Germinal center (tissue), 1 donor: Measurements from ENCODE around the gene LRP10.

Experiments
- DNase-seq: peaks from one replicate; pipeline ENCODE4 v3.0.0; 2012; ENCODE audit warnings: mixed read lengths, low spot score

Gene LRP10

DNA sequence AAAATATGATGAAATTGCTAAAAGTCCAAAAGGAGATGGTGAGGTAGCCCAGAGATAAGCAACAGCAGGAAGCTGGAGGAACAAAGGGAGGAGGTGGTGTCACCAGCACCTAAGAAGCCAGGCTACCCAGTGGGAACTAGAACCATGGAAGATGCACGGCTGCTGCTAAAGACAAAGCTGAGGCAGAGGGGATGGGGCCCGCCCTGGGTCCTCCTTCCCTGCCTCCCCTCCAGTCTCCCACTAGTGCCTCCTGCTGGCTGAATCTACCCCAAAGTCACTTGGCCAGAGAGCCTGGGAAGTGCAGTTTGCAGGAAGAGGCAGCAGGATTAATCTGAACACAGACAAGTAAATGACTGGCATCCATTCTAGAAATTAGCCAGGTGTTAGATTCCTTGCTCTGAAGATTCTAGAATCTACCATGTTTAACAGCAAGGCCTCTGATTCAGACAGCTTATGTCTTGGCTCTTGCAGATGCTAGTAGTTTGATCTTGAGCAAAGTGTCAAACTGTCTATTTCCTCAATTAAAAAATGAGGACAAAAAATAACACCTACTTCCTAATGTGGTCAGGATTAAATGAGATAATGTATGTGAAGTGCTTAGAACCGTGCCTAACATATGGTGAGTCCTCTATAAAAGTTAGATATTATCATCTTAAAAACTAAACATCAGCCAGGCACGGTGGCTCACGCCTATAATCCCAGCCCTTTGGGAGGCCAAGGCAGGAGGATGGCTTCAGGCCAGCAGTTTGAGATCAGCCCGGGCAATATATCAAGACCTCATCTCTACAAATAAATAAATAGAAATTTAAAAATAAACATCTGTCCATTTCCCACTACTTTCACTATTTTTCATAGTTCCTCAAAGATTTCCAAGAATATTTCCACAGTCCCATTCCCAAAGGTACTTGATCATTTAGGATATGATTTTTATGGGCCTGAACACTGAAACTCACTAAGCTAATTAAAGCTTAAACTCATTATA lies 5.8 kb upstream of the LRP10 start:
- DNase-seq = no peak

DNA sequence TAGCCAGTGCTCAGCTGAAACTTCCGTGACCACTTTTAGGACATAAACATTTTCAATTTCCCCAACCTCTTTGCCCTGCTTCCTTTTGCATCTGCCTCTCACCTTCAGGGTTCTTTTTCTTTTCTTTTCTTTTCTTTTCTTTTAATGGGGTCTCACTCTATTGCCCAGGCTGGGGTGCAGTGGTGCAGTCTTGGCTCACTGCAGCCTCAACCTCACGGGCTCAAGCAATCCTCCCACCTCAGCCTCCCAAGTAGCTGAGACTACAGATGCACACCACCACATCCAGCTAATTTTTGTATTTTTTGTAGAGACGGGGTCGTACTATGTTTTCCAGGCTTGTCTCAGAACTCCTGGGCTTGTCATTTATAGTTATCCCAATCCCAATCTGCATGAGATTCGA lies 4.7 kb upstream of the LRP10 start:
- no peak for DNase-seq

DNA sequence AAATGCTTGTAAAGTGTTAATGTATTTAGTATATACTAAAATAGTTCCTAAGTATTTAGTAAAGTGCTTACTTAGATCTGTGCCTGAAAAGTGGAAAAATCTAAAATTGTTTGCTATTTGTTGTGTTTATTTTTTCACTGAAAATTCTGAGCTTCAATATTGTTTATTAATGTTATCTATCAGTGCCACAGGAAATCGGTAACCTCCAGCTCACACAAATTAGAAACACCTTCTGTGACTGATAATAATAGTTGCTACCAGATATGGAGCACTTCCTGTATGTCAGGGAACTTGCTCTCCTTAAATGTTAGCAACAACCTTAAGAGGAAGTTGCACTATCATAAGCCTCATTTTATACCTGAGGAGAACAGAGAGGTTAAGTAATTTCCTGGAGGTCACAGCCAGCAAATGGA lies 723 bp upstream of the LRP10 start:
- no peak for DNase-seq

DNA sequence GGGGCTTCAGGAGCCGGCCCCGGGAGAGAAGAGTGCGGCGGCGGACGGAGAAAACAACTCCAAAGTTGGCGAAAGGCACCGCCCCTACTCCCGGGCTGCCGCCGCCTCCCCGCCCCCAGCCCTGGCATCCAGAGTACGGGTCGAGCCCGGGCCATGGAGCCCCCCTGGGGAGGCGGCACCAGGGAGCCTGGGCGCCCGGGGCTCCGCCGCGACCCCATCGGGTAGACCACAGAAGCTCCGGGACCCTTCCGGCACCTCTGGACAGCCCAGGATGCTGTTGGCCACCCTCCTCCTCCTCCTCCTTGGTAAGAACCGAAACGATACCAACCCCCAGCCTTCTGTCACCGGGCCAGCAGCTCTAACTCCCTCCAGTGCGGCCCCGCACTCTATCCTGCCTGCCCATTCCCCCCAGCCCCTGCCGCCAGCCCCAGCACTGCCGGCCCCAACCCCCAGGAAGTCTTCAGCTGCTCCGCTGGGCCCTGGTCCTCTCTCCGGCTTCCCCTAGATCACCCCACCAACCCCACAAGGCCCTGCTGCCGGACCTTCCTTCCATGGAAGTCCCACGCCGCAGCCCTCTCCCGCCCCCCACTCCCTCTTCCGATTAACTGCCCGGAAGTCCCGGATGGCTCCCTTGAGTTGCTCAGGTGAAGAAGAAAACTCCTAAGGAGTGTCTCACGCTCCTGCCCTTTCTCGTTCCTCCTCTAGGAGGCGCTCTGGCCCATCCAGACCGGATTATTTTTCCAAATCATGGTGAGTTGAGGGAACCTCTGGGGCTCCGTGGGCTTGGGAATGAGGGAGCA lies 693 bp downstream of the LRP10 start:
- DNase-seq = peak; percentile 71

DNA sequence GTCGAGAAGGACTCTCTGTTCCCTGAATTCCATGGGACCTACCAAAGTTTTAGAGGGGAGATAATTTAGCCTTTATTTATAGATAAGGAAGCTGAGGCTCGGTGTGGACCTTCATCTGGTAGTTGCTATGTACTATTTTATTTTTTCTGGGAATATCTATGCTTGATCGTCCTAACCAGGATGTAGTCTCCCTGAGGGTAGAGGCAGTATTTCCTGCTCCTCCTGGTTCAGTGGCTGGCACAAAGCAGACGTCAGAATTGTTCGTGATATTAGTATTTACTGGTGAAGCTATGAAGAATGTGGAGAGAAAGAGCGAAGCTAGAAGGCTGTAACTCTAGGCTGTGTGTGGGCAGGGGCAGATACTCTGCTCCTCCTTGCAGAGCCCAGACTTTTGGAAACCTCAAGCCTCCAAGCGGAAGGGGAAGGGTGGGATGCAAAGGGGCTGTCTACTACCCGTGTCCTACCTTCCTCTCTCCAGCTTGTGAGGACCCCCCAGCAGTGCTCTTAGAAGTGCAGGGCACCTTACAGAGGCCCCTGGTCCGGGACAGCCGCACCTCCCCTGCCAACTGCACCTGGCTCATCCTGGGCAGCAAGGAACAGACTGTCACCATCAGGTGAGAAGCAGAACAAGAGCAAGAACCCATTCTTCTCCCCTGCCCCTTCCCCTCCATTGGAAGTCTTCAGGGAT lies 1.4 kb downstream of the LRP10 start:
- no peak for DNase-seq

DNA sequence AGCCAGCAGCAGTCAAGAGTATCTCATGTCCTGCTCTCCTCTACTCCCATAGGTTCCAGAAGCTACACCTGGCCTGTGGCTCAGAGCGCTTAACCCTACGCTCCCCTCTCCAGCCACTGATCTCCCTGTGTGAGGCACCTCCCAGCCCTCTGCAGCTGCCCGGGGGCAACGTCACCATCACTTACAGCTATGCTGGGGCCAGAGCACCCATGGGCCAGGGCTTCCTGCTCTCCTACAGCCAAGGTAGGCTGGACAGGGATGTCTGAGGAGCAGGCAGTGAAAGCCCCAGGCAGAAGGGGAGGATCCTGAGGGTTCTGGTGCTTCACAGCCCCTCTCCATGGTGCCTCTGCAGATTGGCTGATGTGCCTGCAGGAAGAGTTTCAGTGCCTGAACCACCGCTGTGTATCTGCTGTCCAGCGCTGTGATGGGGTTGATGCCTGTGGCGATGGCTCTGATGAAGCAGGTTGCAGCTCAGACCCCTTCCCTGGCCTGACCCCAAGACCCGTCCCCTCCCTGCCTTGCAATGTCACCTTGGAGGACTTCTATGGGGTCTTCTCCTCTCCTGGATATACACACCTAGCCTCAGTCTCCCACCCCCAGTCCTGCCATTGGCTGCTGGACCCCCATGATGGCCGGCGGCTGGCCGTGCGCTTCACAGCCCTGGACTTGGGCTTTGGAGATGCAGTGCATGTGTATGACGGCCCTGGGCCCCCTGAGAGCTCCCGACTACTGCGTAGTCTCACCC lies 3.6 kb downstream of the LRP10 start:
- no peak for DNase-seq

DNA sequence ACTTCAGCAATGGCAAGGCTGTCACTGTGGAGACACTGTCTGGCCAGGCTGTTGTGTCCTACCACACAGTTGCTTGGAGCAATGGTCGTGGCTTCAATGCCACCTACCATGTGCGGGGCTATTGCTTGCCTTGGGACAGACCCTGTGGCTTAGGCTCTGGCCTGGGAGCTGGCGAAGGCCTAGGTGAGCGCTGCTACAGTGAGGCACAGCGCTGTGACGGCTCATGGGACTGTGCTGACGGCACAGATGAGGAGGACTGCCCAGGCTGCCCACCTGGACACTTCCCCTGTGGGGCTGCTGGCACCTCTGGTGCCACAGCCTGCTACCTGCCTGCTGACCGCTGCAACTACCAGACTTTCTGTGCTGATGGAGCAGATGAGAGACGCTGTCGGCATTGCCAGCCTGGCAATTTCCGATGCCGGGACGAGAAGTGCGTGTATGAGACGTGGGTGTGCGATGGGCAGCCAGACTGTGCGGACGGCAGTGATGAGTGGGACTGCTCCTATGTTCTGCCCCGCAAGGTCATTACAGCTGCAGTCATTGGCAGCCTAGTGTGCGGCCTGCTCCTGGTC lies 4.3 kb downstream of the LRP10 start:
- DNase-seq = no peak

DNA sequence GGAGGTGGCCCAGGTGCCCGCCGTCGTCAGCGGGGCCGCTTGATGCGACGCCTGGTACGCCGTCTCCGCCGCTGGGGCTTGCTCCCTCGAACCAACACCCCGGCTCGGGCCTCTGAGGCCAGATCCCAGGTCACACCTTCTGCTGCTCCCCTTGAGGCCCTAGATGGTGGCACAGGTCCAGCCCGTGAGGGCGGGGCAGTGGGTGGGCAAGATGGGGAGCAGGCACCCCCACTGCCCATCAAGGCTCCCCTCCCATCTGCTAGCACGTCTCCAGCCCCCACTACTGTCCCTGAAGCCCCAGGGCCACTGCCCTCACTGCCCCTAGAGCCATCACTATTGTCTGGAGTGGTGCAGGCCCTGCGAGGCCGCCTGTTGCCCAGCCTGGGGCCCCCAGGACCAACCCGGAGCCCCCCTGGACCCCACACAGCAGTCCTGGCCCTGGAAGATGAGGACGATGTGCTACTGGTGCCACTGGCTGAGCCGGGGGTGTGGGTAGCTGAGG lies 5.5 kb downstream of the LRP10 start:
- no peak for DNase-seq

DNA sequence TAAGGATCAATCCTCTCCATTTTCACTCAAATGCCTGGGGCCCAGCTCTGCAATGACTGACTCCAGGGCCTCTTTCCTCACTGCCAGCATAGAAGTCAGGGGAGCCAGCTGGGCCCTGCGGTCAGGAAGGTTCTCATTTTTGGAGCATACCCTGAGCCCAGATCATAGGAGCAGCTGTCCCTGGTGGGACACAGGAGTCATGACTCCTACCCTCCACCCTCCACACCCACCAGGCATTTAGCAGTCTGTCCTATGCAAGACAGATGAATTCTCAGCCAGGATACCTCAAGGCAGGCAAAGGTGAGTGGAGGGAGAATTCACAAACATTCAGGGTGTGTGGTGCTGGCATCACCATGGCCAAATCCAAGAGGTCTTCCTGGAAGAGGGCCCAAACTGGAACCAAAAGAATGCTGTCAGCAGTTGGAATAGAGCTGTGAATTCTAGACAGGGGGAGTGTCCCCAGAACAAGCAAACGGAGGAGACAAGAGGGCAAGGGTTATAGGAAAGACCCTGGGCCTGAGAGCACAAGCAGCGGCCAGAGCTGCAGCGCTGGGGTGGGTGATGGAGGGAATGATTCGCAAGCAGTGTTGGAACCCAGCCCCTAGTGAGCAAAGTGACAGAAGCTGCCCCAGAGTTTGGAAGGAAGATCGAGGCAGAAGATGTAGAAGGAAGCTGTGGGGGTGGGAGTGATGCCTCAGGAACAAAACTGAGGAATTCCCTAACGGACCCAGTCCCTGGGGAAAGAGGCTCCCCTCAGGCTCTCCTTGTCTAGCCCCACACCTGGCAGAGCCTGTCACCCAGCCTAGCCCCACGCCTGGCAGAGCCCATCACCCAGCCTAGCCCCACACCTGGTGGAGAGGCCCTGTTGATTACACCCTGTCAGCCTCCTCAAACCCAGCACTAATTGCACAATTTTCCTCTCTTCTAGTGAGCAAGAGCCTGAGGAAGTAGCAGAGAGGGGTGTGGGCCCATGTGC lies 7.0 kb downstream of the LRP10 start:
- no peak for DNase-seq

DNA sequence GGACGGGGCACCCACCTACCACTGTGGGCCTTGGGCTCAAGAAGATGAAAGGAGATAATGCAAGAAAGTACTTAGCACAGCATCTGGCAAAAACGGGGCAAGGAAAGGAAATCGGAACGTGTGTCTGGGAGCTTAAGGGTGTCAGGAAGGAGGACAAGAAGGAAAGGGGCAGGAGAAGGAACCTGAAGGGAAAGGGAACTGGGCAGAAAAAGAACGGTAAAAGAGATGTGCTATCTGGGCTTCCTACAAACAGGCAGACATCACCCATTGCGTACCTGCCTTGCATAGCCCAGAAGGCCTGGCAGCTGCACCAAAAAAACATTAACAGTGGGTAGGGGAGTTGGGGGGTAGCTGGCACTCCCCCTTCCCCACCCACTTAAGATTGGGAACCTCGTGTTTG lies 10.5 kb downstream of the LRP10 start:
- no peak for DNase-seq

DNA sequence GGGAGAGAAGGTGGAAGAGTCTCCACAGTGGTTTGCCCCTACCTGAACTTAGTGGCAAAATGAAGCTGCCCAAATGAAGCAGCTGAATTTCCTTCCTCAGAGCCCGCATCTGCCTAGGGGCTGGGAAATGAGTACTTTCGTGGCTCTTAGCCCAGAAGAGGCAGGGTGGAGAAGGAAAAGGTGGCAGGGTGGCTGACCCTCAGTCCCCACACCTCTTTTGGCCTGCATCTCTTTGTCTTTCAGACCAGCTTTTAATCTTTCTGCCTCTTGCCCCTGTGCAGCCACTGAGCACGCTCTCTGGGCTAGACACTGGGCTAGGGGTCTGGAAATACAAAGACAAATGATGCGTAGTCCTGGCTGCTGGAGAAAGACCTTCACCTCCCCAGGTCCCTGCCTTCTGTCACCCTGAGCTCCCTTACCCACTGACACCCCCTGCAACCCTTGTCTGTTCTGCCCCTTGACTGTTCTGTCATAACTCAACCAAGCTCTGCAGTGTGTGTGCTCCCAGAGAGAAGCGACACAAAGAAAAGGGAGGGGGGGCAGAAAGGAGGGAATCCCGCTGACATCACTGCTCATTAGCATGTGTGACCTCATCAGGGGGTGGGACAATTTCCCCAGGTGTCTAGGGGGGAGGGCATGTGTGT lies 11.1 kb downstream of the LRP10 start:
- no peak for DNase-seq

DNA sequence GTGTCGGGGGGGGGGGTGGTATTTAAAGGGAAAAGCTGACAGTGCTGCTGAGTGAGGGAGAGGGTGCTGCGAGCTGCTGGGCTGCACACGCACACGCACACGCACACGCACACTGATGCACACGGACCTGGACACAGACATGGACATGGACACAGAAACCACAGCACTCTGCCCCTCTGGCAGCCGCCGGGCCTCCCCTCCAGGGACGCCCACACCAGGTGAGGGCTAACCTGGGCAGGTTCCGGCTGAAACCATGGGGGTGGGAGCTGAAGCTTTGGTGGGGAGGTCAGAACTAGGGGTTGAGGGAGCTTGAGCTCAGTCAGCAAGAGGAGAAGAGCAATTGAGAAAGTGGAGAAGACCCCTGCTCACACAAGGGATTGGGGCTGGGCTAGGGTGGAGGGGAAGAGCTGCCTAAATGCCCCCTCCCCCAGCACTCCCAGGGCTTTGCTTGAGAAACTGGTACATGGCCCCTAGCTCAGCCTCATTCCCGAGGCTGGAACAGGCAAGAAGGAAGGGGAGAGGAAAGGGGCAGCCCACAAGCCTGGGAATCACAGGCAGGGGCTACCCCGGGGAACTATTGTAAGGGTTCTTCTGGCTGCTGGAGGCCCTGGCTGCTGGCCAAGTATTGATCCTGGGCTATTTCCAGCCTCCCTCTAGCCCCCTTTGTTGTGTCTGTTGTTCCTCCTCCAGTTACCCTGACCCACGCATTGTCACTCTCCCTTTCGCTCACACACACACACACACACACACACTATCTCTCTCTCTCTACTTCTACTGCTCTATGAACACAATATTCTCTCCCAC lies 11.8 kb downstream of the LRP10 start, which contains the start of gene REM2:
Gene REM2 (plus strand): TSS at position 50 of the 804 bp plus-strand sequence. CDS start 66 bp downstream, at position 116.
- no peak for DNase-seq

DNA sequence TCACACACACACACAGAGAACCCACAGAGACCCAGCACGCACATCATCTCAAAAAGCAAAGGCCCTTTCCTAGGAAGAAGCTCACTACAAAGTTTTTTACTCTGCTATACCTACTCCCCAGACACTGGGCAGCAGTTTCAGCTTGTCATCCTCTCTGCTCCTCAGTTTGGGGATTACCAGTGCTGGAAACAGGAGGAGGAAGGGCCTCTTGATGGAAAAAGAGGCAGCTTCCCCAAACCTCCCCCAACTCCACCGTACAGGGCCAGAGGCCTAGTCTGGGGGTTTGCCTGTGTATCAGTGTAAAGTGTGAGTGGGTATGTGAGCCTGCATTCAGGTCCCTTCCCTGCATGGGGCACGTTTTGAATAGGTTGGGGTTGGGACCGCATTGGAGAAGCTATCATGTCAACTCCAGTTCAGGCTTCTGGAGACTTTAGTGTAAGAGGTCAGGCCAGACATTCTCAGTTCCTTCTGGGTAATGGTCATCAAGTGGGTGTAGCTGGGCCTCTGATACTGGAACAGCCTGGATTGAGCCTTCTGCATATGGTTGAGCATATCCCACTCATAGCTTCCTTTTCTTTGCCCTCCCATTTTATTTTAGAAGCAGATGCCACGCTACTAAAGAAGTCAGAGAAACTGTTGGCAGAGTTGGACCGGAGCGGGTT lies 12.7 kb downstream of the LRP10 start:
- DNase-seq = no peak

DNA sequence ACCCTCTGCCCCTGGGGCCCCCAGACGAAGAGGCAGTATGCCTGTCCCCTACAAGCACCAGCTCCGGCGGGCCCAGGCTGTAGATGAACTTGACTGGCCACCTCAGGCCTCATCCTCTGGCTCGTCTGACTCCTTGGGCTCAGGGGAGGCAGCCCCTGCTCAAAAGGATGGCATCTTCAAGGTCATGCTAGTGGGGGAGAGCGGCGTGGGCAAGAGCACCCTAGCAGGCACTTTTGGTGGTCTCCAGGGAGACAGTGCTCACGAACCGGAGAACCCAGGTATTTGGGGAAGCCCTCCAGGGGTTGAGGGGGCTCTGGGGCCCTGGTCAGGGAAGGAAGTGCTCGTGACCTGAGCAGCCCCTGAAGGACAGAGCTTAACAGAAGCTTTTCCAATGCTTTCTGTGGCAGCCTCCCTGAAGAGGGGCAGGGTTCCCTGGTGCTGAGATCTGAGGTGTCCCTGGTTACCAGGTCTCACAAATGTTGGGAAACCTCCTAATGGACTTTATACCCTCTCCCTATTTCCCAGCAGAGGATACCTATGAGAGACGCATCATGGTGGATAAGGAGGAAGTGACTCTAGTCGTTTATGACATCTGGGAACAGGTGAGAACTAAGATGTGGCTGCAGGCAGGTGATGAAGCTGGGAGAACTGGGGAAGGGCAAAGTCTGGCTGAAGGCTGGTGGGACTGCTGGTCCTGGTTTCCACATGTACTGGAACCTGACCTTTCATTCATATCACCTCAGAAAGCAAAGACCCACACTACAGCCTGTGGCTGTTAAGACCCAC lies 13.4 kb downstream of the LRP10 start:
- no peak for DNase-seq

DNA sequence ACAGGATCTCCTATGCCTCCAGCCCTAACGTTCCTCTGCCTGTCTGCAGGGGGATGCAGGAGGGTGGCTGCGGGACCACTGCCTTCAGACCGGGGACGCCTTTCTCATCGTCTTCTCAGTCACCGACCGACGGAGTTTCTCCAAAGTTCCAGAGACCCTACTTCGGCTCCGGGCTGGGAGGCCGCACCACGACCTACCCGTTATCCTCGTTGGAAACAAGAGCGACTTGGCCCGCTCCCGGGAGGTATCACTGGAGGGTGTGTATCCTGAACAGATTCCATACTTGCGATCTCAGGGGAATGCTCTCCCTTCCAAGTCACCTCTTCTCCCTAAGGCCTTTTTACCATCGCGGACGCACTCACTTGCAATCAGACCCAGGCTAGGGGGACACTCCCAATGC lies 14.4 kb downstream of the LRP10 start:
- no peak for DNase-seq

DNA sequence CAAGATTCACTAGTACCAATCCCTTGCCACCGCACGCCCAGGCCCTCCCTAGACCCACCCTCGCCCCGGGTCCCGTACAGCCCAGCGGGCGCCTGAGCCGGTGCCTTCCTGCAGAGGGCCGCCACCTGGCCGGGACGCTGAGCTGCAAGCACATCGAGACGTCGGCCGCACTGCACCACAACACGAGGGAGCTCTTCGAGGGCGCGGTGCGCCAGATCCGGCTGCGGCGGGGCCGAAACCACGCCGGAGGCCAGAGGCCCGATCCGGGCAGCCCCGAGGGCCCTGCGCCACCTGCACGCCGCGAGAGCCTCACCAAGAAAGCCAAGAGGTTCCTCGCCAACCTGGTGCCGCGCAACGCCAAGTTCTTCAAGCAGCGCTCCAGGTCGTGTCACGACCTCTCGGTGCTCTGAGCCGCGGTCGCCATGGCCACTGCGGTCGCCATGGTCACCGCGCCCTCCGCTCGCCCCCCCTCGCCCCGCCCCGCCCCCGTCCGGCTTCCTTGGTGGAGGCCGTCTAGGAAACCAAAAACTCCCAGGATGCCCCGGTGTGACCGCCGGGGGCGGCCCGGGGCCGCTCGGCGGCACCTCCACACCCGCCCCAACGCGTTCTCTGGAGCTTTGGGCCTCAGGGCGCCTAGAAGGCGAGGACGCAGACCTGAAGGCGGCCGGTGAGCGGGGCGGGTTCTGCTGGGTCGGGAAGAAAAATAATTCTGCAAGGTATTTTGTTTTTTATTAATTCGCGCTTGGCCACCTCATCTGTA lies 15.1 kb downstream of the LRP10 start:
- peak; percentile 71 for DNase-seq
